Stimulated activated CD4-positive, alpha-beta T cell treated with anti-CD3 and anti-CD28 coated beads, Interleukin-1b, Interleukin-23, amount 100 ng/mL, for 24 hours (primary cell): ENCODE data around the gene NEDD4L.
"Not testable (repeated sequence)": the region's sequence is repeated elsewhere in the genome, so short reads cannot be mapped to it uniquely, and the experiment has no call there.

Experiments
- DNase-seq, 4 experiments: peaks; one replicate each; pipeline ENCODE4 v3.0.0-alpha.2; 2020; ENCODE audit warnings: low read depth in 4 of 4, low spot score in 1 of 4

NEDD4L gene

GRCh38 chr18:58409802-58410445 lies 365.9 kb downstream of the NEDD4L start:
- DNase-seq = no peak

- no peak for DNase-seq
Observed at GRCh38 chr18:58411323-58411722, 367.3 kb downstream of the NEDD4L start.

GRCh38 chr18:58412844-58413666 lies 369.0 kb downstream of the NEDD4L start:
- DNase-seq = no peak

GRCh38 chr18:58413667-58414628 lies 369.9 kb downstream of the NEDD4L start:
- DNase-seq = no peak

GRCh38 chr18:58416014-58416703 lies 372.1 kb downstream of the NEDD4L start:
- DNase-seq = no peak

GRCh38 chr18:58416704-58417683 lies 373.0 kb downstream of the NEDD4L start:
- DNase-seq = no peak

- no peak for DNase-seq
Observed at GRCh38 chr18:58417752-58418151, 373.7 kb downstream of the NEDD4L start.

GRCh38 chr18:58418361-58418760 lies 374.3 kb downstream of the NEDD4L start:
- DNase-seq = no peak

- DNase-seq = no peak
Observed at GRCh38 chr18:58419587-58420199, 375.7 kb downstream of the NEDD4L start.

GRCh38 chr18:58426611-58427010 lies 382.6 kb downstream of the NEDD4L start:
- DNase-seq = no peak

GRCh38 chr18:58427321-58427720 lies 383.3 kb downstream of the NEDD4L start:
- DNase-seq = no peak

- DNase-seq = no peak
Observed at GRCh38 chr18:58429442-58429841, 385.4 kb downstream of the NEDD4L start.

GRCh38 chr18:58431215-58431614 lies 387.2 kb downstream of the NEDD4L start:
- no peak for DNase-seq

GRCh38 chr18:58432050-58432727 lies 388.2 kb downstream of the NEDD4L start:
- no peak for DNase-seq

- not testable (repeated sequence) for DNase-seq
Observed at GRCh38 chr18:58435221-58436005, 391.4 kb downstream of the NEDD4L start.

GRCh38 chr18:58438161-58438957 lies 394.3 kb downstream of the NEDD4L start:
- DNase-seq = no peak

- DNase-seq = no peak
Observed at GRCh38 chr18:58438958-58439300, 394.9 kb downstream of the NEDD4L start.
